Measurements from ENCODE around the gene ATP1A1. TPM values are rescaled to one million over a fixed set of nuclear protein-coding genes. Genes with fewer than 3 reads are reported as not detected.
A peak's percentile ranks its signal among the peaks of the same experiment; 100 is the strongest.

Gene ATP1A1
- total and polyA plus RNA-seq, 2 experiments from 2014 or later = 117 to 202 TPM

DNA sequence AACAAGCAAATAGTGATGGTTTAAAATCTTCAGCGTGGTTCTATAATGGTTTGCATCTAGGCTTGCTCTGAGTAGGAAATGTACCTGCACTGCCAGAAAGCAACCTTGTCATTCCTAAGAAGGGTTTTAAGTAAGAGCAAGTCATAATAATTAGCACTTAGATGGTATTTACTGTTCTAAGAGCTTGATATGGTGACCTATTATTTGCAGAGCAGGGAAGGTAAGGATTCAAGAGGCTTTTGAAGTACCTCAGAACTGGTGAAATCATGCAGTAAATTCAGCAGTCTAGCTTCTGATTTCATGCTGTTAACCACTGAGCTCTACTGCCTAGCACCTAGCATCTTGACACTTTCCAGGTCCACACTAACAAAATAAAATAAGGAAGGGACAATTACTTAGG is 23.7 kb downstream of the ATP1A1 start:
- Mint-ChIP-seq H3K27me3 (ENCODE audit: insufficient read depth, low read depth, poor library complexity) (peaks cover 5% of the 10 kb centered on the region), H3K4me1 (peaks cover 16% of the 10 kb centered on the region; the same call in 2 of the 3 replicates), H3K4me3 (no peak overlapping the region), H3K9me3 (no peaks in the 10 kb centered on the region), H3K27ac (0 out of 2 replicates have a peak overlapping the region, but pooled peaks have one; percentile 42), H3K36me3 (ENCODE audit: low read depth) (peaks cover 100% of the 10 kb centered on the region)
- DNase-seq (ENCODE audit: low spot score) = no peak
- TF ChIP-seq ZNF462 (CRISPR knock-in tag; IDR thresholded peaks at IDR 0.05) (no peak), REST (IDR thresholded peaks at IDR 0.05; ENCODE audit: unreplicated experiment) (no peak), ETS1 (IDR thresholded peaks at IDR 0.05) (no peak), CTCF (conservative IDR thresholded peaks at IDR 0.05; ENCODE audit: low read depth in 2 of 2) (no peak), NANOG (IDR thresholded peaks at IDR 0.05; ENCODE audit: borderline replicate concordance) (no peak), EZH2phosphoT487 (IDR thresholded peaks at IDR 0.05; ENCODE audit: unreplicated experiment) (no peak), ZNF114 (CRISPR knock-in tag; IDR thresholded peaks at IDR 0.05) (no peak), JUNB (IDR thresholded peaks at IDR 0.05; ENCODE audit: unreplicated experiment) (no peak), CREB1 (CRISPR knock-in tag; IDR thresholded peaks at IDR 0.05; ENCODE audit: low read depth) (no peak), POLR2AphosphoS5 (IDR thresholded peaks at IDR 0.05; ENCODE audit: low read depth) (no peak), STAT1 (IDR thresholded peaks at IDR 0.05; ENCODE audit: unreplicated experiment) (no peak), EZH2 (IDR thresholded peaks at IDR 0.05; ENCODE audit: low read depth, unreplicated experiment) (no peak), ZNF331 (CRISPR knock-in tag; IDR thresholded peaks at IDR 0.05; ENCODE audit: low read depth) (no peak)
- no peak overlapping the region for H3K4me3 ChIP-seq
- ATAC-seq = no peak
- 0 out of 2 replicates have a peak overlapping the region, but pooled peaks have one; percentile 51 for H3K4me2 ChIP-seq
- H3K4me1 ChIP-seq (ENCODE audit: insufficient read depth) = peaks cover 7% of the 10 kb centered on the region
- H3K27ac ChIP-seq (ENCODE audit: low read depth) = peak overlapping the region; percentile 26; the same call in 1 of the 2 replicates
- no peaks in the 10 kb centered on the region for H3F3A ChIP-seq (replicated peaks; ENCODE audit: low read depth)
- H3K79me2 ChIP-seq (replicated peaks; ENCODE audit: insufficient read depth) = no peaks in the 10 kb centered on the region
- no peak overlapping the region for H2AFZ ChIP-seq
- peaks cover 19% of the 10 kb centered on the region for H4K20me1 ChIP-seq (replicated peaks; ENCODE audit: insufficient read depth)
- no peaks in the 10 kb centered on the region for H3K9me2 ChIP-seq (ENCODE audit: insufficient read depth)
- H3K36me3 ChIP-seq (ENCODE audit: insufficient read depth) = peaks cover 79% of the 10 kb centered on the region
- H3K27me3 ChIP-seq (ENCODE audit: insufficient read depth) = no peaks in the 10 kb centered on the region
